NCI-H128 (cell line): Measurements from ENCODE around the gene NKAIN2.
"Not testable (repeated sequence)": the region's sequence is repeated elsewhere in the genome, so short reads cannot be mapped to it uniquely, and the experiment has no call there.

Experiments used
- DNase-seq: peaks from one replicate; lab custom pipeline; 2025; ENCODE audit not compliant: unreplicated experiment; lab: John Stamatoyannopoulos, UW

Gene NKAIN2

DNA sequence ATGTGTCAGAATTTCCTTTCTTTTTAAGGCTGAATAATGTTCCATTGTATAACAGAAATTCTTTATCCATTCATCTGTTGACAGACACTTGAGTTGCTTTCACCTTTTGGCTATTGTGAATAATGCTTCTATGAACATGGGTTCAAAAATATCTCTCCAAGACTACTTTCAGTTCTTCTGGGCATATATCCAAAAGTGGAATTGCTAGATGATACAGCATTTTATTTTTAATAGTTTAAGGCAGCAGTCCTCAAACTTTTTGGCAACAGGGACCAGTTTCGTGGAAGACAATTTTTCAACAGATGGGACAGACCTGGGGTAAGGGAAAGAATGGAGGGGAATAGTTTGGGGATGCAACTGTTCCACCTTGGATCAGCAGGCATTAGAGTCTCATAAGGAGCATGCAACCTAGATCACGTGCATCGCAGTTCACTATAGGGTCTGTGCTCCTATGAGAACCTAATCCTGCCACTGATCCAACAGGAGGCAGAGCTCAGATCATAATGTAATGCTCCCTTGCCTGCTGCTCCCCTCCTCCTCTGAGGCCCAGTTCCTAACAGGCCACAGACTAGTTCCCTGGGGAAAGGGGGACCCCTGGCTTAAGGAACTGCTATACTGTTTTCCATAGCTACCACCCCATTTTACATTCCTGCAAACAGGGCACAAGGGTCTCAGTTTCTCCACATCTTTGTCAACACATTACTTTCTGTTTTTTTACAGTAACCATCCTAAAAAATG, 918.6 kb downstream of the NKAIN2 start:
- DNase-seq, result no peak

DNA sequence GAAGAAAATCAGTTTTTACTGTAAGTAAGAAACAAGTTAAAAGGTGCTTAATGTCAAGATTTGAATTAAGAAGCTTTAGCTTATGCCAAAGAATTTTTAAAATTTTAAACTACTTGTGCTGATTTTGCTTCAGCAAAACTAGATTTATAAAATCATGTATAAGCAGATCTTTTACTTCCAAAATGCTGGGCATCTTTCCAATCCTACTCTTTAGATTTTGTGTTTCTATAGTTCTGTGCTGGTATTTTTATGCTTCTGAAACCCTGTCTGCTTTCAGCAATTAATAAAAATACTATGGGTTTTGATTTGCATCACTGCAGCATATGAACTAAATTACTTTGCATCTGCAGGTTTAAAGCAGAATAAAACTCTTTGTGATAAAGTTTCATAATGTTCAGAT, 920.0 kb downstream of the NKAIN2 start:
- DNase-seq, result no peak

DNA sequence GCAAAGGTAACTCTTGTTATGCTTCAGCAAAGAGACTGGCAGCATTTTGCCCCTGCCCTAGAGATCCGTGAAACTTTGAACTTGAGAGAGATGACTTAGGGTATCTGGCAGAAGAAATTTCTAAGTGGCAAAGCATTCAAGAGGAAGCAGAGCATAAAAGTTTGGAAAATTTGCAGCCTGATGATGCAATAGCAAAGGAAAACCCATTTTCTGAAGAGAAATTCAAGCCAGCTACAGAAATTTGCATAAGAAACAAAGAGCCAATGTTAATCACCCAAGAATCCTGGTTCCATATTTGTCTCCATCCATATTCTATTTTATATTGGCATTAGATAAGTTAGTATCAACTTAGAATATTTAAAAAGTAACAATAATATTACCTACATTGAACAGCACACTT, 934.1 kb downstream of the NKAIN2 start:
- not testable (repeated sequence) for DNase-seq

DNA sequence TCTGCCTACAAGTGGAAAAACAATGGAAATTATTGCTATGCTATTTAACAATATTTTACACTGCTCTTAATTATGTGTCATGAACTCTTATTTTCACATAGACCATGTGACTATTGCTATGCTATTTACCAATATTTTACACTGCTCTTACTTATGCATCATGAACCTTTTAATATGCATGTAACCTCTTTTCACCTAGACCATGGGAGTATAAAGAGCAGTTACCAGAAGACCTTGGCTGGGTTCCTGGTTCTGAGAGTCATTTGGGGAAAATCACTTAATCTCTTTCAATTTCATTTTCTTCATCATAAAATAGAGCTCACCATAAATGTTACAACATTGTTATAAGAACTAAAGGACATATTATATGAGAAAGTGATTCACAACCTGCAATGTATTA, 934.8 kb downstream of the NKAIN2 start:
- no peak for DNase-seq

DNA sequence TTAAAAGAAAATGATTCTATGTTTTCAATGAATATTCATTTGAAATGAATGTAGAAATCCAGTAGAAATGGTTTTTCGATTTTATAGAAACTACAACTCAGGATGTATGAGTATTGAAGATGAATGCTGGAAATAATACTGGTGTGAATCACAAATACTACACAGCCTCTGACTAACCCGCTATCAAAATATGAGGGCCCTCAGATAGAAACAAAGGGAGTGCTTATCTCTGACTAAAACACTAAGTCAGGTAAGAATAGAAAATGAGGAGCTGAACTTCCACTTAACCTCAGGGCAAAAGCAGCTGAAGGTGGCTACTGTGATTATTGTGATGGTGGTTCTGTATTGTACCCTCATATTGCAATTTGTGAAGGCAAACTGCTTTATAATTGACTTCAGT, 937.7 kb downstream of the NKAIN2 start:
- DNase-seq, result no peak

DNA sequence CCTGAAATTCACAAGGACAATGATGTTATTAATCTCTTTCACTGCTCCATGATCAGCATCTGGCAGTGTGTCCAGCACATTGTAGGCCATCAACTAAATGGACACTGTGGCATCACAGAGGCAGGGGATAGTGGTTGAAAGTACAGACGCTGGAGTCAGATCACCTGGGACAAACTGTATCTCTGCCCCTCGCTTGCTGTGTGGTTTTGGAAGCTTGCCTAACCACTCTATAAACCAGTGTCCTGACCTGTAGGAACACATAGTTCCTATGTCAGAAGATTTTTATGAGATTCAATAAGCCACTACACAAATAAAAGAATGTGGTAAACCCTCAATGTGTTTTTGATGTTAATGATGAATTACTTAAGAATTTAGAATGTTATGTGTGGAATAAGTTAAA, 939.3 kb downstream of the NKAIN2 start:
- no peak for DNase-seq

DNA sequence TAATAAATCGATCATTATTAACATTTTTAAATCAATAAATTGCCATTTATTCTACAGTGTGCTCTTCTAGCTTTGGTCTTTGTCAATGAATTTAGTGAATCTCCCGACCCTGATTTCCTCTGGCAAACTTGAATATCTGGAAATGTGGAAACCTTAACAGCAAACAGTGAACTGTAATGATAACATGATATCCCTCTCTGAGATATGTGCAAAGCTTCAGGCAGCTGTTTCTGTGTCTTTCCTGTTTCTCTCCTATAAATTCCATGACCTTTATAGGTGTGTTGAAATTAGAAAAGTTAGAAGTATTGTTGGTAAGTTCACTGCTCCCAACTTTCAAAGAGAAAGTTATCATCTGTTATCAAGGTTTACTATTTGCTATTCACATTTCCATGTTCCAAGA, 939.8 kb downstream of the NKAIN2 start:
- DNase-seq, result no peak

DNA sequence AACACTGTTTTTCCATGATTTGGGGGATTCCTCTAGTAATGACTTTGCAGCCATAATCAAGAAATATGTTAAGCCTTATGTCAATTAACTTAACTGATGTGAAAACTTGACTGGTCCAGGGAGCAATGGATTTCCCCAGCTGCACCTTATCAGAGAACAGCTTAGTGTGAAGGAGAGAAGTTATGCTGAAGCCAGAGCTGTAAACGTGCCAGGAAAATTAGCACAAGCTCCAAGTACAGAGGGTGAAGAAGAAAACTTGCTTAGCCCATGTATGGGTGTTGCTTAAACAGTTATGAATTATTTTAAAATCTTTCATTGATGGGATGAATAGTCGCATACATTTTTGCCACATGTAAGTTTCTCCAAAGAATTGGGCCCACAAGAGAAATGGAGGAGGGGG, 943.7 kb downstream of the NKAIN2 start:
- DNase-seq, result no peak

DNA sequence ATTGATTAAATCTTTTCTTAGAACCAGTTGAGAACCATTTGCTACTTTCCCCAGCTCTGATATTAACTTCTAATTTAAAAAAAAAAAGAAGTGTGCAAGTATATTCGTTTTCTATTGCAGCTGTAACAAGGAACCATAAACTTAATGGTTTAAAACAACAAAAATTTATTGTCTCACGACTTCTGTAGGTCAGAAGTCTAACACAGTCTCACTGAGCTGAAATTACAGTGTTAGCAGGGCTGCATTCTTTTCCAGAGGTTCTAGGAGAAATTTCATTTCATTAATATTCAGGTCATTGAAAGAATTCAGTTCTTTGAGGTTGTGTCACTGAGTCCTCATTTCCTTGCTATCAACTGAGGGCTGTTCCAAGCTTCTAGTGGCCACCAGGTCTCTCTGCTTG, 945.1 kb downstream of the NKAIN2 start:
- no peak for DNase-seq

DNA sequence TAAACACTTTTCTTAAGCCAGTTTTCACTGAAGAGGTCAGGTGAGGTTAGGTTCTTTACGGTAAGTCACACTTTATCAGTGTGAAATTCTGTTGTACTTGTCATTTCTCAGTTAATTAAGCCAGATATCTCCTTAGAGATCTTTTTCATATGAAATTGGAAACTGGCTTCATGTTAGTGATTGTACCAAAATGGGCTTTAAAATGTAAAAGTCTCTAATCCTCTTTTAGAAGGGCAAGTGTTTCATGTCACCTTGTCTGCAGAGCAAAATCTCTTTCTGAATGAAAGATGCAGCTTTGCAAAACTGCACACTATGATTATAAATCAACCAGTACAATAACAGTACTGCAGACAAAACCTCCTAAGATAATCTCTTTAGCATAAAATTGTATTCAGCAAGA, 949.3 kb downstream of the NKAIN2 start:
- no peak for DNase-seq

DNA sequence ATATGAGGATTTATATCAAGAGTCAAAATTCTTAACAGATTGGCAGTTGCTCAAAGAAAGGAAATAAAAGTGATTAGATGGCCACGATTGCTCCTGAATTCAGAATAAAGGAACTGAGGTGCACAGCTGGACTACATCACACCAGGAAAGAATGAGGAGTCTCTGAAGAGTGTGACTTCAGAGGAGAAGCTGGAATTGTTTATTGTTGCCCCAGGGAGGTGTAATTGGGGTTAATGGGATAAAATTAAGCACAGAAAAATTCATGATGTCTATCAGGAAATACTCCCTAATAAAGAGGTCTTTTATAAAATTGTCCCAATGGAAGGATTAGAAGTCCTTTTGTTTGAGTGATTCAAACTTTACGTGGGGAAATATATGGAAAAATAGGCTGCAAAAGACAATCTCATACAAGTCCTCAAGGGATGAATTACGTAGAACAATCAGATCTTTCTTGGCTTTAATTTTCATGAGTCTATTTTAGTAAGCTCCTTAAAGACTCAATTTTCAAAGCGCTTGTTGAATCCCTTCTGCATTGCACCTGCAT, 950.0 kb downstream of the NKAIN2 start:
- no peak for DNase-seq

DNA sequence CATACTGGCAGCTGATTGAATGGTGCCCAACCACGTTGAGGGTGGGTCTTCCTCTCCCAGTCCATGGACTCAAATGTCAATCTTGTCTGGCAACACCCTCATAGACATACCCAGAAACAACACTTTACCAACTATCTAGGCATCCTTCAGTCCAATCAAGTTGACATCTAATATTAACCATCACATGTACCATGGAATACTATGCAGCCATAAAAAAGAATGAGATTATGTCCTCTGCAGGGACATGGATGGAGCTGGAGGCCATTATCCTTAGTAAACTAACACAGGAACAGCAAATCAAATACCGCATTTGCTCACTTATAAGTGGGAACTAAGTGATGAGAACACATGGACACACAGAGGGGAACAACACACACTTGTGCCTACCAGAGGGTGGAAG, 951.7 kb downstream of the NKAIN2 start:
- DNase-seq, result no peak

DNA sequence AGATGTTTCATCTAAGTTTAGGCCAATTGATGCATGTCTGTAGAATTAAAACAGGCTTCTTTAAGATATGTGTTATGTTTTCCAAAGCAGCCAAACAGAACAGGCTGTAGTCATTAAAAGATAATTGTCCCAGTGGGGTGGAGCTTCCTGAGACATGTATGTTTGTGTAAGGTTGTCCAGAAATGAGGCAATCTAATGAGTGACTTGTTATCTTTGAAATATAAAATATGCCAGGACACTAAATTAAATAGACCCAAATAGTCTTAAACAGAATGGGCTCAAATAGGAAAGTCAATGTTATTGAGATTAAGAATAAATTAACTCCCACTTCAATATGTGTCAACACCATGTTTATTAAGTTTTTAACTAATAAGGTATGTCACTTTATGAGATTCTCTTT, 953.9 kb downstream of the NKAIN2 start:
- DNase-seq, result no peak

DNA sequence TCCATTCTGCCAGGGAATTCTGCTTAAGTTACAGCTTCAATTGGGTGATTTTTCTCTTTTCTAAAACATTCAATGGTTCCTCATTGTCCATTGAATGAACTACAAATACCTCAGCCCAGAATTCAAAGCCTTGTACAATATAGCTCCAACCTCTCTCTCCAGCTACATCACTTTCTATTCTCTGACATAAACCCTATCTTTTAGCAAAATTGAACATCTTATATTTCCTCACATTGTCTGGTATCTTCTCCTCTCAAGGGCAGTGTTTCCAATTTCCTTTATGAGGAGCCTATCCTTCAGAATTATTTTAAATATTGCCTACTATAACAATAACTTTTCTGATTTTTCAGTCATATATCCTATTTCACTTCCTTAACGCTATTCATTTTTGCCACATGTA, 955.0 kb downstream of the NKAIN2 start:
- no peak for DNase-seq

DNA sequence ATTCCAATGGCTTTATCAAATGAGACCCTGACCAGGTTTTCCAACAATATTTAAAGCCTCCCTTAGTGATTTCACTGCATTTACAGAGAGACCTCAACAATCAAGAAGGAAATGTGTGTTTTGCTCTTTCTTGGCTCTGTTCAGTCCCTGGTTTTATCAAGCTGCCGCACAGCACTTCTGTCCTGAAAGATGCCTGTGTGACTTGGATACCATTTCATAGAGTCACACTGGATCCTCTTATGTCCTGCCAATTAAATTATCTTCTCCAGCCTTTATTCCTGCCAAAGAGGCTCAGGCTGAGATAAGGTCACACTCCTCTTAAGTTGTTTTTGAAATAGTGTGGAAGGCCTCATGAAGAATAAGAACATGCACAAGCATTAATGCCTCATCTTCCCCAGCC, 961.6 kb downstream of the NKAIN2 start:
- DNase-seq, result no peak

DNA sequence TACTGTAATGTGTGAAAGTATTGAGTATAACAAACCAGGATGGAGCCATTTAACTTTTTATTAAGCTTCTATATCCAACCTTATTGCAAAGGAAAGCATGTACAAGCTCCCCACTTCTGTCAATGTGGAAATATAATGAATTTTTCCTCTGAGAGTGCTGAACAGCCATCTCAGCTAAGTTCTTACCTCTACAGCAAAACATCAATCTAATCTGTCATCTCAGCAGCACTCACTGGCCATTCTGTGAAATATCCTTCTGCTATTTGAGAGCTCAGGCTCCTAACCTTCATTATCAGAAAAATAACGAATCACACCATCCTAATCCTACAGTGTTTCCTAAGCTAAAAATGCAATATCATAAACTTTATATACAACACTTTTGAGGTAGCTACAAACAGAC, 964.6 kb downstream of the NKAIN2 start:
- DNase-seq, result no peak

DNA sequence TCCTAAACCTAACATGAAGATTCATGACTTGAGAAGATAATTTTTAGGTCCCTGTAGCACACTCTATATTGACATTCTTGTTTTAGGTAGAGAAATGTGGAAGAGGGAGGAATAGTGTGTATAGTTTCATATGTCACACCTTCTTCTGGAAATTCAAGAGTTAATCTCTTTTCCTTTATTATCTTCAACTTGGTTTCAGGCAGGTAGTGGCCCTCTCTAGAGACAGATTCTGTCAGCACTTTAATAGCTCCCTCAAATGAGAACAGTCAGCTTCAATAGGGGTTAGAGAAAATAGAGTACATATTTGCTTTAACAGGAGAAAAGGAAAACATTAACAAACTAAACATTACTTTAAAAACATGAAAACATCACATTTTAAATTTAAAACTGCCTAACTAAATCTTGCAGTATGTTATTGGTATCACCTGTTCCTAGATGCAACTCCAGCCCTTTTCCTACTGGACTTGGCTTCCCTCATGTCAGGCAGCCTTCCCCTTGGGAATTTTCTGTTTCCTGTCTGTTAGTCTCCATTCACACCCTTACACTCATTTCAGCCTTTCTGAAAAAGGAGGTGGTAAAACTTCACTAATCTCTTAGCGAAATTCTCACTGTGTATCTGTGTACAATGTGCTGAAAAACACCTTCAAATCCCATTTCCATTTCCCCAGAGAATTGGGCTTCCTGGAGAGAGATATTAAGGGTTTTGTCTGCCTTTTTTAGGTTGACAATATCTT, 966.3 kb downstream of the NKAIN2 start:
- DNase-seq, result no peak

DNA sequence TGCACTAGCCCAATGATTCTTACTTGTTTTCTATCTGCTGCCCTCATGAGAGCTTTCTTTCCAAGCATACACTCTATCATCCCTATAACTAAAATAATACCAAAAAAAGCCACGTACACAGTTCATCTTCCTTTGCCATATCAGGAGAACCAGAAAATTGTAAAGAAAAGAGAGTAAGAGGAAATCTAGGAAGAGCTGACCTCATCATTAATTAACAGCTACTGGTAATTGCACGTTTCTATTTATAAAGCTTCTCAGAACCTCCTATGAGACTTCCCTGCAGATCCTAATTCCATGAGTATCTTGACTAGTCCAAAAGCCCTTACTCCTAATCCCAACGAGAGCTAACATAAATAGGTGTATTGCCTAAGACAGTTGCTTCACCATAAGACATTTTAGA, 967.1 kb downstream of the NKAIN2 start:
- DNase-seq, result no peak

DNA sequence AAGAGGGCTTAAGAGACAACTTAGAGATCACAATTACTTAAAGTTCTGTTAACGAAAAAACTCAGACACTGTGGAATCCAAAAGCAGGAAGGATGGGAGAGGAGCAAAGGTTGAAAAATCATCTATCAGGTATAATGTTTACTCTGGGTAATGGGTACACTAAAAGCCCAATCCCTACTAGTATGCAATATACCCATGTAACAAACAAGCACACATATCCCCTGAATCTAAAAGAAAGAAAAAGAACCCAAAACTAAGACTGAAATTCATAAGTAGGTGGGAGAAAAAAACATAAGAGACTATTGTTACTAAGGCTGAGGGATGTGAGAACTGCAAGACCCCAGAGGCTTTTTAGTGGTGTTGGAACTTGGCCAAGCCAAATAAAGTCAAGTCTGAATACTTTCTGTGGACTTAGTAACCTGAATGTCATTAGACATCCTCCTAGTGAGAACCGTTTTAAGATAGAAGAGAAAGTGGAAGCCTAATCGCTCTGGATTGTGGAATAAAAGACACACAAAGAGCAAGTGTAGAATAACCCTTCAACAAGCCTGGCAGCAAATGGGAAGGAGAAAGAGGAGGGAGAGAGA, 969.2 kb downstream of the NKAIN2 start:
- no peak for DNase-seq

DNA sequence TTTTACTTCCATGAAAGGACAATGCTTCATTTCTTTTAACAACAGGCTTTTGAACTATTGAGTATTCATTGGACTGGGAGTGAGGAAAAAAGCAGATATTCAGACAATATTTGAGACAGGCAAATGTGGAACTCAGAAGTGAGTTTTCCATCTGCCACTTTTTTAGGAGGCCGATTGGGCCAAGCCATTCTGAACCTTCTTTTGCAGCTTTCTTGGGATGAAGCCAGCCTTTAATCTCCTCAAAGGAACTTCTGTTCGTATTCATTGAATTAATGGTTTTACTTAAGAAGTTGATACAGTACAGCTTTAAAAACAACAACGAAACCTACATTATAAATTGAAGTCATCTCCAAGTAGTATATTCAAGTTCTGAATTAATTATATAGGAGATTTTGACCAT, 971.5 kb downstream of the NKAIN2 start:
- DNase-seq, result no peak

DNA sequence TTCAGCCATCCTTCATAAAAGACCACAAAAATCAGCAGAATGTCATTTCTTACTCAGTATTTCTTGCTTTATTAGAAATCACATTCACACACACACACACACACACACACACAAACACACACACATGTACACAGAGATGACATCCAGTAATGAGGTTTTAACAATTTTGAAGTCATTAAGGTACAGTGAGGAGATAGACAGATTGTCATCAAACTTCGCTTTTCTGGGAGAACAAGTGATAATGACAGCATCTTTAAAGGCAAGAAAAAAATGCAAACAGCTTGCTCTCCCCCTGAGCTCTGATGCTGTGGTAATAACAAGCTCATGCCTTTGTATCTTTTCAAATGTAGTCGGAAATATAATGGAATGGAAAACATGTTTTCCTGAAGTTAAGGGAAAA, 974.2 kb downstream of the NKAIN2 start:
- no peak for DNase-seq

DNA sequence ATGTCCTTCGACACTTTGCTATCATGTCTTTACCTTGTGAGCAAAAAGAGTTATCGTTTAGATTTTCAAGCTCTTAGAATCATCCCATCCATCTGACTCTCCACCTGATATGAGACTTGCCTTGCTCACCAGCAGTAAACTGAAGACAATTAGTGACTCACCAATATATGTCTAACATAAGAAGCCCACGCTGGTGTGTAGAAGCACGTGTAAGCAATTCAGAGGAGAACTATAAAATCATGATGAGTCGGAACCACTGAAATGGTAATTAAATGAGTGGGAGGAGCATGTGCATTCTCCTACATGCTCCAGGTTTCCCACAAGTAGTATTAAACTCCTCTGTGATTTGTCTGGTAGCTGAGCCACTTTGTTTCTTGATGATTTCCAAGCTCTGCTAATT, 977.0 kb downstream of the NKAIN2 start:
- DNase-seq, result no peak
